Measurements from ENCODE around the gene ACACA. TPM values are rescaled to one million over a fixed set of nuclear protein-coding genes. Genes with fewer than 3 reads are reported as not detected.

ACACA gene
- total and polyA plus RNA-seq, 2 experiments from 2014 or later: 59.6 to 164 TPM

DNA sequence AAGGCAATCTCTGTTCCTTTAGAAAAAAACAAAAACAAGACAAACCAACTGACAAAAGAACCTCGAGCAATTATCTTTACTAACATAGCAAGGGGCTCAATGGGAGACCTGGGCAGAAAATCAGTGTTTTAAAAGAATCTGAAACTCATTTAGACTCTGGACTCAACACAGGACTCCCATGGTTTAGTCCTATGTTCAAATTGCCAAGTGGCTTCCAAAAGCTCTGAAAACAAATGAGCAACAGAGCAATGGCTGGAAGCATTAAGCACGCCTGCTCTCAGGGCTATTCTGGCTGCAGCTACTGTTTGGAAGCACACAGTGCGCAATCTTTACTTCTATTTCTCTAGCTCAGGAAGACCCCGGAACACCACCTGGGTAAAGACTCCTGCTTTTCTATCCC is 295.9 kb downstream of the ACACA start:
- no peak overlapping the region for H2AFZ ChIP-seq
- peaks cover 43% of the 10 kb centered on the region for H3K4me1 Mint-ChIP-seq
- no peaks in the 10 kb centered on the region for H3K27me3 Mint-ChIP-seq (ENCODE audit: insufficient read depth, low read depth, poor library complexity)
- ATAC-seq: no peak
- H3K4me3 ChIP-seq: no peak overlapping the region
- H3F3A ChIP-seq (replicated peaks; ENCODE audit: low read depth): peaks cover 25% of the 10 kb centered on the region
- no peak for DNase-seq (ENCODE audit: low spot score)
- H3K9me3 Mint-ChIP-seq: no peaks in the 10 kb centered on the region
- no peak overlapping the region for H3K4me2 ChIP-seq
- H3K27ac ChIP-seq (ENCODE audit: low read depth): peak overlapping the region; percentile 64; the same call in 1 of the 2 replicates
- no peak for TF ChIP-seq ZNF114 (CRISPR knock-in tag; IDR thresholded peaks at IDR 0.05)
- TF ChIP-seq CREB1 (CRISPR knock-in tag; IDR thresholded peaks at IDR 0.05; ENCODE audit: low read depth): no peak
- no peak for TF ChIP-seq POLR2AphosphoS5 (IDR thresholded peaks at IDR 0.05; ENCODE audit: low read depth)
- H3K9me2 ChIP-seq (ENCODE audit: insufficient read depth): no peaks in the 10 kb centered on the region
- H3K4me3 Mint-ChIP-seq: no peak overlapping the region
- peak overlapping the region; percentile 66; the same call in 1 of the 2 replicates for H3K27ac Mint-ChIP-seq
- H3K4me1 ChIP-seq (ENCODE audit: insufficient read depth): peaks cover 22% of the 10 kb centered on the region
- H3K27me3 ChIP-seq (ENCODE audit: insufficient read depth): no peaks in the 10 kb centered on the region
- H3K36me3 ChIP-seq (ENCODE audit: insufficient read depth): peaks cover 19% of the 10 kb centered on the region
- H3K79me2 ChIP-seq (replicated peaks; ENCODE audit: insufficient read depth): no peaks in the 10 kb centered on the region
- H3K36me3 Mint-ChIP-seq (ENCODE audit: low read depth): peaks cover 49% of the 10 kb centered on the region
- no peaks in the 10 kb centered on the region for H4K20me1 ChIP-seq (replicated peaks; ENCODE audit: insufficient read depth)

- H3K4me2 ChIP-seq: no peak overlapping the region
- no peak overlapping the region for H3K4me3 Mint-ChIP-seq
- peaks cover 27% of the 10 kb centered on the region for H3K4me1 ChIP-seq (ENCODE audit: insufficient read depth)
- H3K27ac ChIP-seq (ENCODE audit: low read depth): peak overlapping the region; percentile 45
- peaks cover 49% of the 10 kb centered on the region for H3K36me3 Mint-ChIP-seq (ENCODE audit: low read depth)
- no peak for ATAC-seq
- H3K9me3 Mint-ChIP-seq: no peaks in the 10 kb centered on the region
- H3K4me3 ChIP-seq: no peak overlapping the region
- no peaks in the 10 kb centered on the region for H3K27me3 ChIP-seq (ENCODE audit: insufficient read depth)
- H3K27ac Mint-ChIP-seq: peak overlapping the region; percentile 56; the same call in 1 of the 2 replicates
- no peaks in the 10 kb centered on the region for H4K20me1 ChIP-seq (replicated peaks; ENCODE audit: insufficient read depth)
- H3K9me2 ChIP-seq (ENCODE audit: insufficient read depth): no peaks in the 10 kb centered on the region
- H3F3A ChIP-seq (replicated peaks; ENCODE audit: low read depth): peaks cover 25% of the 10 kb centered on the region
- no peak overlapping the region for H2AFZ ChIP-seq
- no peak for DNase-seq (ENCODE audit: low spot score)
- H3K4me1 Mint-ChIP-seq: peaks cover 46% of the 10 kb centered on the region
- H3K36me3 ChIP-seq (ENCODE audit: insufficient read depth): peaks cover 19% of the 10 kb centered on the region
- no peaks in the 10 kb centered on the region for H3K79me2 ChIP-seq (replicated peaks; ENCODE audit: insufficient read depth)
- peaks cover 5% of the 10 kb centered on the region for H3K27me3 Mint-ChIP-seq (ENCODE audit: insufficient read depth, low read depth, poor library complexity)
- TF ChIP-seq STAT1 (IDR thresholded peaks at IDR 0.05; ENCODE audit: unreplicated experiment) (no peak), CREB1 (CRISPR knock-in tag; IDR thresholded peaks at IDR 0.05; ENCODE audit: low read depth) (no peak)
- TF ChIP-seq, protein P1, sequence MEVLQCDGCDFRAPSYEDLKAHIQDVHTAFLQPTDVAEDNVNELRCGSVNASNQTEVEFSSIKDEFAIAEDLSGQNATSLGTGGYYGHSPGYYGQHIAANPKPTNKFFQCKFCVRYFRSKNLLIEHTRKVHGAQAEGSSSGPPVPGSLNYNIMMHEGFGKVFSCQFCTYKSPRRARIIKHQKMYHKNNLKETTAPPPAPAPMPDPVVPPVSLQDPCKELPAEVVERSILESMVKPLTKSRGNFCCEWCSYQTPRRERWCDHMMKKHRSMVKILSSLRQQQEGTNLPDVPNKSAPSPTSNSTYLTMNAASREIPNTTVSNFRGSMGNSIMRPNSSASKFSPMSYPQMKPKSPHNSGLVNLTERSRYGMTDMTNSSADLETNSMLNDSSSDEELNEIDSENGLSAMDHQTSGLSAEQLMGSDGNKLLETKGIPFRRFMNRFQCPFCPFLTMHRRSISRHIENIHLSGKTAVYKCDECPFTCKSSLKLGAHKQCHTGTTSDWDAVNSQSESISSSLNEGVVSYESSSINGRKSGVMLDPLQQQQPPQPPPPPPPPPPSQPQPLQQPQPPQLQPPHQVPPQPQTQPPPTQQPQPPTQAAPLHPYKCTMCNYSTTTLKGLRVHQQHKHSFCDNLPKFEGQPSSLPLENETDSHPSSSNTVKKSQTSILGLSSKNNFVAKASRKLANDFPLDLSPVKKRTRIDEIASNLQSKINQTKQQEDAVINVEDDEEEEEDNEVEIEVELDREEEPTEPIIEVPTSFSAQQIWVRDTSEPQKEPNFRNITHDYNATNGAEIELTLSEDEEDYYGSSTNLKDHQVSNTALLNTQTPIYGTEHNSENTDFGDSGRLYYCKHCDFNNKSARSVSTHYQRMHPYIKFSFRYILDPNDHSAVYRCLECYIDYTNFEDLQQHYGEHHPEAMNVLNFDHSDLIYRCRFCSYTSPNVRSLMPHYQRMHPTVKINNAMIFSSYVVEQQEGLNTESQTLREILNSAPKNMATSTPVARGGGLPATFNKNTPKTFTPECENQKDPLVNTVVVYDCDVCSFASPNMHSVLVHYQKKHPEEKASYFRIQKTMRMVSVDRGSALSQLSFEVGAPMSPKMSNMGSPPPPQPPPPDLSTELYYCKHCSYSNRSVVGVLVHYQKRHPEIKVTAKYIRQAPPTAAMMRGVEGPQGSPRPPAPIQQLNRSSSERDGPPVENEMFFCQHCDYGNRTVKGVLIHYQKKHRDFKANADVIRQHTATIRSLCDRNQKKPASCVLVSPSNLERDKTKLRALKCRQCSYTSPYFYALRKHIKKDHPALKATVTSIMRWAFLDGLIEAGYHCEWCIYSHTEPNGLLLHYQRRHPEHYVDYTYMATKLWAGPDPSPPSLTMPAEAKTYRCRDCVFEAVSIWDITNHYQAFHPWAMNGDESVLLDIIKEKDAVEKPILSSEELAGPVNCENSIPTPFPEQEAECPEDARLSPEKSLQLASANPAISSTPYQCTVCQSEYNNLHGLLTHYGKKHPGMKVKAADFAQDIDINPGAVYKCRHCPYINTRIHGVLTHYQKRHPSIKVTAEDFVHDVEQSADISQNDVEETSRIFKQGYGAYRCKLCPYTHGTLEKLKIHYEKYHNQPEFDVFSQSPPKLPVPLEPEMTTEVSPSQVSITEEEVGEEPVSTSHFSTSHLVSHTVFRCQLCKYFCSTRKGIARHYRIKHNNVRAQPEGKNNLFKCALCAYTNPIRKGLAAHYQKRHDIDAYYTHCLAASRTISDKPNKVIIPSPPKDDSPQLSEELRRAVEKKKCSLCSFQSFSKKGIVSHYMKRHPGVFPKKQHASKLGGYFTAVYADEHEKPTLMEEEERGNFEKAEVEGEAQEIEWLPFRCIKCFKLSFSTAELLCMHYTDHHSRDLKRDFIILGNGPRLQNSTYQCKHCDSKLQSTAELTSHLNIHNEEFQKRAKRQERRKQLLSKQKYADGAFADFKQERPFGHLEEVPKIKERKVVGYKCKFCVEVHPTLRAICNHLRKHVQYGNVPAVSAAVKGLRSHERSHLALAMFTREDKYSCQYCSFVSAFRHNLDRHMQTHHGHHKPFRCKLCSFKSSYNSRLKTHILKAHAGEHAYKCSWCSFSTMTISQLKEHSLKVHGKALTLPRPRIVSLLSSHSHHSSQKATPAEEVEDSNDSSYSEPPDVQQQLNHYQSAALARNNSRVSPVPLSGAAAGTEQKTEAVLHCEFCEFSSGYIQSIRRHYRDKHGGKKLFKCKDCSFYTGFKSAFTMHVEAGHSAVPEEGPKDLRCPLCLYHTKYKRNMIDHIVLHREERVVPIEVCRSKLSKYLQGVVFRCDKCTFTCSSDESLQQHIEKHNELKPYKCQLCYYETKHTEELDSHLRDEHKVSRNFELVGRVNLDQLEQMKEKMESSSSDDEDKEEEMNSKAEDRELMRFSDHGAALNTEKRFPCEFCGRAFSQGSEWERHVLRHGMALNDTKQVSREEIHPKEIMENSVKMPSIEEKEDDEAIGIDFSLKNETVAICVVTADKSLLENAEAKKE (CRISPR knock-in tag; IDR thresholded peaks at IDR 0.05): no peak
- TF ChIP-seq, protein P2, sequence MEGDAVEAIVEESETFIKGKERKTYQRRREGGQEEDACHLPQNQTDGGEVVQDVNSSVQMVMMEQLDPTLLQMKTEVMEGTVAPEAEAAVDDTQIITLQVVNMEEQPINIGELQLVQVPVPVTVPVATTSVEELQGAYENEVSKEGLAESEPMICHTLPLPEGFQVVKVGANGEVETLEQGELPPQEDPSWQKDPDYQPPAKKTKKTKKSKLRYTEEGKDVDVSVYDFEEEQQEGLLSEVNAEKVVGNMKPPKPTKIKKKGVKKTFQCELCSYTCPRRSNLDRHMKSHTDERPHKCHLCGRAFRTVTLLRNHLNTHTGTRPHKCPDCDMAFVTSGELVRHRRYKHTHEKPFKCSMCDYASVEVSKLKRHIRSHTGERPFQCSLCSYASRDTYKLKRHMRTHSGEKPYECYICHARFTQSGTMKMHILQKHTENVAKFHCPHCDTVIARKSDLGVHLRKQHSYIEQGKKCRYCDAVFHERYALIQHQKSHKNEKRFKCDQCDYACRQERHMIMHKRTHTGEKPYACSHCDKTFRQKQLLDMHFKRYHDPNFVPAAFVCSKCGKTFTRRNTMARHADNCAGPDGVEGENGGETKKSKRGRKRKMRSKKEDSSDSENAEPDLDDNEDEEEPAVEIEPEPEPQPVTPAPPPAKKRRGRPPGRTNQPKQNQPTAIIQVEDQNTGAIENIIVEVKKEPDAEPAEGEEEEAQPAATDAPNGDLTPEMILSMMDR (conservative IDR thresholded peaks at IDR 0.05; ENCODE audit: low read depth in 2 of 2): no peak
- TF ChIP-seq, protein P3, sequence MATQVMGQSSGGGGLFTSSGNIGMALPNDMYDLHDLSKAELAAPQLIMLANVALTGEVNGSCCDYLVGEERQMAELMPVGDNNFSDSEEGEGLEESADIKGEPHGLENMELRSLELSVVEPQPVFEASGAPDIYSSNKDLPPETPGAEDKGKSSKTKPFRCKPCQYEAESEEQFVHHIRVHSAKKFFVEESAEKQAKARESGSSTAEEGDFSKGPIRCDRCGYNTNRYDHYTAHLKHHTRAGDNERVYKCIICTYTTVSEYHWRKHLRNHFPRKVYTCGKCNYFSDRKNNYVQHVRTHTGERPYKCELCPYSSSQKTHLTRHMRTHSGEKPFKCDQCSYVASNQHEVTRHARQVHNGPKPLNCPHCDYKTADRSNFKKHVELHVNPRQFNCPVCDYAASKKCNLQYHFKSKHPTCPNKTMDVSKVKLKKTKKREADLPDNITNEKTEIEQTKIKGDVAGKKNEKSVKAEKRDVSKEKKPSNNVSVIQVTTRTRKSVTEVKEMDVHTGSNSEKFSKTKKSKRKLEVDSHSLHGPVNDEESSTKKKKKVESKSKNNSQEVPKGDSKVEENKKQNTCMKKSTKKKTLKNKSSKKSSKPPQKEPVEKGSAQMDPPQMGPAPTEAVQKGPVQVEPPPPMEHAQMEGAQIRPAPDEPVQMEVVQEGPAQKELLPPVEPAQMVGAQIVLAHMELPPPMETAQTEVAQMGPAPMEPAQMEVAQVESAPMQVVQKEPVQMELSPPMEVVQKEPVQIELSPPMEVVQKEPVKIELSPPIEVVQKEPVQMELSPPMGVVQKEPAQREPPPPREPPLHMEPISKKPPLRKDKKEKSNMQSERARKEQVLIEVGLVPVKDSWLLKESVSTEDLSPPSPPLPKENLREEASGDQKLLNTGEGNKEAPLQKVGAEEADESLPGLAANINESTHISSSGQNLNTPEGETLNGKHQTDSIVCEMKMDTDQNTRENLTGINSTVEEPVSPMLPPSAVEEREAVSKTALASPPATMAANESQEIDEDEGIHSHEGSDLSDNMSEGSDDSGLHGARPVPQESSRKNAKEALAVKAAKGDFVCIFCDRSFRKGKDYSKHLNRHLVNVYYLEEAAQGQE (IDR thresholded peaks at IDR 0.05; ENCODE audit: unreplicated experiment): no peak
Observed at GRCh38 chr17:37109731-37110710, 296.6 kb downstream of the ACACA start.

Data from GM23338 (cell line).